GM03348 (cell line): ENCODE results near the gene ZNF507.
"Not testable (repeated sequence)": the region's sequence is repeated elsewhere in the genome, so short reads cannot be mapped to it uniquely, and the experiment has no call there.

Source experiments
- DNase-seq: peaks from one replicate; pipeline ENCODE4 v3.0.0; 2012; ENCODE audit warnings: low spot score

The ZNF507 gene

GRCh38 chr19:32407004-32407992 lies 61.9 kb downstream of the ZNF507 start:
- DNase-seq, result peak; percentile 60

GRCh38 chr19:32415246-32415645 lies 69.8 kb downstream of the ZNF507 start:
- DNase-seq, result no peak

- DNase-seq, result no peak
These were observed 70.3 kb downstream of the ZNF507 start for GRCh38 chr19:32415669-32416068.

- DNase-seq, result peak; percentile 21
These were observed 71.5 kb downstream of the ZNF507 start for GRCh38 chr19:32416749-32417456.

- no peak for DNase-seq
These were observed 72.7 kb downstream of the ZNF507 start for GRCh38 chr19:32418155-32418554.

GRCh38 chr19:32421589-32422361 lies 76.4 kb downstream of the ZNF507 start:
- no peak for DNase-seq

- no peak for DNase-seq
These were observed 77.0 kb downstream of the ZNF507 start for GRCh38 chr19:32422435-32422834.

GRCh38 chr19:32423944-32424343 lies 78.5 kb downstream of the ZNF507 start:
- not testable (repeated sequence) for DNase-seq

- DNase-seq, result no peak
These were observed 82.1 kb downstream of the ZNF507 start for GRCh38 chr19:32427536-32427935.

- DNase-seq, result no peak
These were observed 91.3 kb downstream of the ZNF507 start for GRCh38 chr19:32436692-32437091.

- no peak for DNase-seq
These were observed 91.7 kb downstream of the ZNF507 start for GRCh38 chr19:32437096-32437495.
